K562 (cell line): ENCODE measurements around the gene FCER2. TPM values are rescaled to one million over a fixed set of nuclear protein-coding genes. Genes with fewer than 3 reads are reported as not detected.

Experiments
- ATAC-seq: fragments of 200-7000 bp; cut with Tn5 transposase; 3 replicates; pipeline ENCODE4 v1.9.1; 2020; ENCODE audit warnings: moderate library complexity
- BruUV-seq: library from RNA; stranded (reverse); fragments of 400-500 nt; replicated peaks from 2 replicates; lab custom pipeline; 2021; lab: Mats Ljungman, UMichigan
- CTCF ChIA-PET: fragments of 300-600 bp; formaldehyde crosslinking; extraction: SDS; loops from one replicate; lab custom pipeline; 2021; ENCODE audit warnings: low intra/inter-chr PET ratio; lab: Yijun Ruan, JAX
- POLR2A ChIA-PET: fragments of 300-600, 350-650 bp; sonication (Branson Sonifier 250); formaldehyde crosslinking; extraction: SDS; loops from one replicate; lab custom pipeline; 2021; ENCODE audit warnings: antibody characterized with exemption, inconsistent platforms; lab: Yijun Ruan, JAX
- DNase-seq, 4 experiments: peaks; one replicate each; pipeline versions ENCODE4 v3.0.0 to v3.0.0-alpha.2; 2011 to 2018; ENCODE audit warnings: low spot score in 3 of 4, mixed read lengths in 3 of 4; ENCODE audit errors: extremely low read depth in 1 of 4
- FAIRE-seq: peaks from 2 replicates; lab custom pipeline; 2011; peaks lifted over from hg19 to GRCh38; lab: Jason Lieb, UNC
- H2AFZ ChIP-seq: 2 replicates; pipeline ENCODE4 v1.6.0; 2011; ENCODE audit warnings: low read depth, low read length, control low read depth, inconsistent platforms
- H3K27ac ChIP-seq: fragments of 200-600 bp; 3 replicates; pipeline ENCODE4 v1.8.0; 2011; ENCODE audit warnings: low read depth, mild to moderate bottlenecking, control low read depth, inconsistent platforms, low read length, moderate library complexity, mixed read lengths; ENCODE audit errors: extremely low read depth
- H3K27me3 ChIP-seq, 2 experiments: fragments of 300-600 bp in 1 of 2; 2 replicates in 1 of 2; 3 replicates in 1 of 2; pipeline versions ENCODE4 v1.6.0 to v1.8.0; 2011; ENCODE audit warnings: inconsistent platforms in 2 of 2, low read length in 2 of 2, mild to moderate bottlenecking in 1 of 2, mixed read lengths in 1 of 2, moderate library complexity in 1 of 2; ENCODE audit not compliant: control insufficient read depth in 2 of 2, insufficient read depth in 2 of 2
- H3K36me3 ChIP-seq: fragments of 300-600 bp; 3 replicates; pipeline ENCODE4 v1.8.0; 2011; ENCODE audit warnings: mild to moderate bottlenecking, low read length, inconsistent platforms; ENCODE audit not compliant: control insufficient read depth, insufficient read depth
- H3K4me1 ChIP-seq, 2 experiments: fragments of 200-600 bp in 1 of 2; replicated peaks in 1 of 2; 2 replicates in 1 of 2; 3 replicates in 1 of 2; pipeline versions ENCODE4 v1.5.1 to v1.8.0; 2011; ENCODE audit warnings: inconsistent platforms in 2 of 2, low read length in 2 of 2, mild to moderate bottlenecking in 1 of 2, mixed read lengths in 1 of 2, moderate library complexity in 1 of 2; ENCODE audit not compliant: control insufficient read depth in 2 of 2, insufficient read depth in 2 of 2
- H3K4me2 ChIP-seq: 2 replicates; pipeline ENCODE4 v1.6.1; 2011; ENCODE audit warnings: low read length, control low read depth, inconsistent platforms, mixed read lengths; ENCODE audit not compliant: insufficient read depth
- H3K4me3 ChIP-seq: fragments of 200-600 bp; sonication (generic), shearing (Covaris generic); 2 replicates; pipeline ENCODE4 v1.5.1; 2016; ENCODE audit warnings: control low read depth, inconsistent platforms
- H3K79me2 ChIP-seq: fragments of 200-600 bp; 3 replicates; pipeline ENCODE4 v1.8.0; 2011; ENCODE audit warnings: low read length, inconsistent platforms; ENCODE audit not compliant: control insufficient read depth, insufficient read depth
- H3K9ac ChIP-seq, 2 experiments: 2 replicates each; pipeline versions ENCODE4 v1.6.0 to v1.6.1; 2011; ENCODE audit warnings: low read depth in 2 of 2, low read length in 2 of 2, control low read depth in 1 of 2, inconsistent platforms in 1 of 2, mild to moderate bottlenecking in 1 of 2, mixed read lengths in 1 of 2; ENCODE audit not compliant: insufficient read depth in 1 of 2
- H3K9me1 ChIP-seq: one replicate; pipeline ENCODE4 v1.6.0; 2011; ENCODE audit warnings: inconsistent platforms, mild to moderate bottlenecking, low read length, moderate library complexity; ENCODE audit not compliant: control insufficient read depth, insufficient read depth
- H3K9me3 ChIP-seq: replicated peaks from 2 replicates; pipeline ENCODE4 v1.5.1; 2011; ENCODE audit warnings: low read depth, low read length, inconsistent platforms; ENCODE audit not compliant: control insufficient read depth, insufficient read depth
- H4K20me1 ChIP-seq: replicated peaks from 2 replicates; pipeline ENCODE4 v1.6.1; 2011; ENCODE audit warnings: low read length, inconsistent platforms, mixed read lengths; ENCODE audit not compliant: control insufficient read depth, insufficient read depth
- CREM ChIP-seq: IDR thresholded peaks from 2 replicates; pipeline ENCODE4 v1.6.1; 2014; ENCODE audit warnings: antibody characterized with exemption, low read depth
- TAF15 ChIP-seq: fragments of 200-400 bp; formaldehyde crosslinking; IDR thresholded peaks from 2 replicates; pipeline ENCODE4 v1.6.1; 2017; ENCODE audit warnings: mild to moderate bottlenecking, low read depth, low read length, moderate library complexity
- ZNF586 ChIP-seq: fragments of 450-650 bp; formaldehyde crosslinking; conservative IDR thresholded peaks from 2 replicates; pipeline ENCODE4 v1.4.0; 2020; ENCODE audit warnings: mild to moderate bottlenecking, moderate library complexity
- WGBS: fragments of 100-300 bp; shearing (Covaris generic); methylation state at CpG from one replicate; pipeline ENCODE4 v1.1.6; 2016; ENCODE audit warnings: low coverage, mixed read lengths; ENCODE audit not compliant: insufficient coverage; ENCODE audit errors: missing lambda C conversion rate; 5-methylcytosine and 5-hydroxymethylcytosine counted together
- in situ Hi-C: fragments of 300-500 bp; cut with MboI; formaldehyde crosslinking; loops from 4 replicates; pipeline ENCODE4 v1.15.0; 2018; ENCODE audit warnings: inconsistent platforms, mixed read lengths
- intact Hi-C: fragments of 100-400 bp; cut with micrococcal nuclease; formaldehyde crosslinking; loops from 2 replicates; pipeline ENCODE4 v1.14.2; 2022
- polyA plus RNA-seq, 8 experiments: library from polyadenylated mRNA; depleted of rRNA in 4 of 8; stranded (reverse) in 5 of 8; unstranded in 3 of 8; fragments of >200 nt; fragmentation: Nextera tagmentation in 2 of 8; fragmentation: Illumina TruSeq in 1 of 8; extraction: Ambion mirVana in 2 of 8; extraction: Trizol in 1 of 8; gene quantifications; 2 replicates each; pipeline versions ENCODE4 v1.2.1 to v1.2.3, GENCODE V29; 2011 to 2014; ENCODE audit warnings: inconsistent platforms in 1 of 8, missing spikeins in 1 of 8
- total RNA-seq, 7 experiments: library from RNA; depleted of rRNA in 6 of 7; stranded (reverse); fragments of >200 nt in 6 of 7; fragmentation: Illumina TruSeq in 2 of 7; extraction: Trizol in 2 of 7; gene quantifications; 2 replicates each; pipeline versions ENCODE4 v1.2.1 to v1.2.3, GENCODE V29; 2011 to 2021; ENCODE audit warnings: low replicate concordance in 1 of 7
- TF ChIP-seq, protein P1 (sequence below), 2 experiments: fragments of 450-650 bp; formaldehyde crosslinking in 1 of 2; IDR thresholded peaks; 2 replicates each; pipeline versions ENCODE4 v1.4.0 to v1.6.1; 2014 to 2020; ENCODE audit warnings: mild to moderate bottlenecking in 2 of 2, borderline replicate concordance in 1 of 2, low read depth in 1 of 2
- TF ChIP-seq, protein P2 (sequence below), 3 experiments: IDR thresholded peaks in 2 of 3; conservative IDR thresholded peaks in 1 of 3; 2 replicates each; pipeline ENCODE4 v1.5.1; 2011 to 2012; ENCODE audit warnings: low read length in 3 of 3, mild to moderate bottlenecking in 3 of 3, control low read depth in 2 of 3, improper control_type of control experiment in 1 of 3, inconsistent platforms in 1 of 3, low read depth in 1 of 3, mixed read lengths in 1 of 3, moderate library complexity in 1 of 3; ENCODE audit not compliant: insufficient read depth in 2 of 3
- TF ChIP-seq, protein P3 (sequence below): IDR thresholded peaks from 2 replicates; pipeline ENCODE4 v1.6.1; 2011; ENCODE audit warnings: borderline replicate concordance, low read depth, mild to moderate bottlenecking, moderate library complexity, low read length; ENCODE audit not compliant: insufficient read depth, poor library complexity, severe bottlenecking

The FCER2 gene
- total and polyA plus RNA-seq, 9 of the 15 experiments (the other 6 are each of a cell fraction or from before 2014, with no cell fraction given) = 0.11 TPM; not detected in 8

DNA sequence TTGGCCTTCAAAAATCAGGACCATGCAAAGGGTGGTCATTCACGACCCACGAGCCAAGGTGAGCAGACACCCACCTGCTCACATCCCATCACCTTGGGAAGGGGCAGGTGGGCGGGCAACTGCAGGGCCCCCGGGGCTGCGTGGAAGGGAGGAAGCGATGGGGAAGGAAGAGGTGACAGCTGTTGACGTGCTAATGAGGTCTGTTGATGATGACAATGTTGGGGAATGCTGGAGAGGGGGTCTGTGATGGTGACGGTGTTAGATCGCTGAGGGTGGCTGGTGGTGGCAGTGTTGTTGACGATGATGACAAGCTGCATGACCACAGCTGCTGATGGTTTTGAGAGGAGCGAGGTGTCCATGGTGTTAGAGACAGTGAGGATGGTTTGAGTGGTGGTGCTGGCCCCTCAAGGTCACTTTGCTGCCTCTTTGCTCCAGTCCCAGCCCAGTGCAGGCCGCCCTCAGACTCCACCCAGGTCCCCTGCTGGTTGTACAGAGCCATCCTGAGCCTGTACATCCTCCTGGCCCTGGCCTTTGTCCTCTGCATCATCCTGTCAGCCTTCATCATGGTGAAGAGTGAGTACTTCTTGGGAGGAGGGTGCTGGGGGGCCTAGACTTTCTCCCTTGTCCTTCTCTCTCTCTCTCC lies 24.1 kb downstream of the FCER2 start:
- POLR2A ChIA-PET = interaction anchor here (0.6 kb wide), 1 partner anchor 114 kb away, joined by 3 read pairs; no protein-coding TSS in a partner anchor
- in situ Hi-C loops = loop anchor here (5.0 kb wide), 1 partner anchor 90 kb away; no protein-coding TSS in a partner anchor
- no peak overlapping the region for H2AFZ ChIP-seq
- TF ChIP-seq ZNF586 (CRISPR knock-in tag) (no peak), TAF15 (no peak), CREM (peak; percentile 37; the same call in 1 of the 2 replicates)
- TF ChIP-seq, protein P1, sequence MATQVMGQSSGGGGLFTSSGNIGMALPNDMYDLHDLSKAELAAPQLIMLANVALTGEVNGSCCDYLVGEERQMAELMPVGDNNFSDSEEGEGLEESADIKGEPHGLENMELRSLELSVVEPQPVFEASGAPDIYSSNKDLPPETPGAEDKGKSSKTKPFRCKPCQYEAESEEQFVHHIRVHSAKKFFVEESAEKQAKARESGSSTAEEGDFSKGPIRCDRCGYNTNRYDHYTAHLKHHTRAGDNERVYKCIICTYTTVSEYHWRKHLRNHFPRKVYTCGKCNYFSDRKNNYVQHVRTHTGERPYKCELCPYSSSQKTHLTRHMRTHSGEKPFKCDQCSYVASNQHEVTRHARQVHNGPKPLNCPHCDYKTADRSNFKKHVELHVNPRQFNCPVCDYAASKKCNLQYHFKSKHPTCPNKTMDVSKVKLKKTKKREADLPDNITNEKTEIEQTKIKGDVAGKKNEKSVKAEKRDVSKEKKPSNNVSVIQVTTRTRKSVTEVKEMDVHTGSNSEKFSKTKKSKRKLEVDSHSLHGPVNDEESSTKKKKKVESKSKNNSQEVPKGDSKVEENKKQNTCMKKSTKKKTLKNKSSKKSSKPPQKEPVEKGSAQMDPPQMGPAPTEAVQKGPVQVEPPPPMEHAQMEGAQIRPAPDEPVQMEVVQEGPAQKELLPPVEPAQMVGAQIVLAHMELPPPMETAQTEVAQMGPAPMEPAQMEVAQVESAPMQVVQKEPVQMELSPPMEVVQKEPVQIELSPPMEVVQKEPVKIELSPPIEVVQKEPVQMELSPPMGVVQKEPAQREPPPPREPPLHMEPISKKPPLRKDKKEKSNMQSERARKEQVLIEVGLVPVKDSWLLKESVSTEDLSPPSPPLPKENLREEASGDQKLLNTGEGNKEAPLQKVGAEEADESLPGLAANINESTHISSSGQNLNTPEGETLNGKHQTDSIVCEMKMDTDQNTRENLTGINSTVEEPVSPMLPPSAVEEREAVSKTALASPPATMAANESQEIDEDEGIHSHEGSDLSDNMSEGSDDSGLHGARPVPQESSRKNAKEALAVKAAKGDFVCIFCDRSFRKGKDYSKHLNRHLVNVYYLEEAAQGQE (IDR thresholded peaks at IDR 0.05; ENCODE audit: borderline replicate concordance) = peak; percentile 17; the same call in 1 of the 2 replicates
- TF ChIP-seq, protein P1 (CRISPR knock-in tag; IDR thresholded peaks at IDR 0.05; ENCODE audit: low read depth) = no peak
- TF ChIP-seq, protein P2, sequence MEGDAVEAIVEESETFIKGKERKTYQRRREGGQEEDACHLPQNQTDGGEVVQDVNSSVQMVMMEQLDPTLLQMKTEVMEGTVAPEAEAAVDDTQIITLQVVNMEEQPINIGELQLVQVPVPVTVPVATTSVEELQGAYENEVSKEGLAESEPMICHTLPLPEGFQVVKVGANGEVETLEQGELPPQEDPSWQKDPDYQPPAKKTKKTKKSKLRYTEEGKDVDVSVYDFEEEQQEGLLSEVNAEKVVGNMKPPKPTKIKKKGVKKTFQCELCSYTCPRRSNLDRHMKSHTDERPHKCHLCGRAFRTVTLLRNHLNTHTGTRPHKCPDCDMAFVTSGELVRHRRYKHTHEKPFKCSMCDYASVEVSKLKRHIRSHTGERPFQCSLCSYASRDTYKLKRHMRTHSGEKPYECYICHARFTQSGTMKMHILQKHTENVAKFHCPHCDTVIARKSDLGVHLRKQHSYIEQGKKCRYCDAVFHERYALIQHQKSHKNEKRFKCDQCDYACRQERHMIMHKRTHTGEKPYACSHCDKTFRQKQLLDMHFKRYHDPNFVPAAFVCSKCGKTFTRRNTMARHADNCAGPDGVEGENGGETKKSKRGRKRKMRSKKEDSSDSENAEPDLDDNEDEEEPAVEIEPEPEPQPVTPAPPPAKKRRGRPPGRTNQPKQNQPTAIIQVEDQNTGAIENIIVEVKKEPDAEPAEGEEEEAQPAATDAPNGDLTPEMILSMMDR (IDR thresholded peaks at IDR 0.05 in 2 of 3, conservative IDR thresholded peaks at IDR 0.05 in 1 of 3; ENCODE audit: insufficient read depth in 2 of 3, low read depth in 1 of 3, low read length in 3 of 3) = 0 out of 6 replicates have a peak, but pooled peaks of 2 of the 3 experiments have one; percentile 8 to 26
- TF ChIP-seq, protein P3, sequence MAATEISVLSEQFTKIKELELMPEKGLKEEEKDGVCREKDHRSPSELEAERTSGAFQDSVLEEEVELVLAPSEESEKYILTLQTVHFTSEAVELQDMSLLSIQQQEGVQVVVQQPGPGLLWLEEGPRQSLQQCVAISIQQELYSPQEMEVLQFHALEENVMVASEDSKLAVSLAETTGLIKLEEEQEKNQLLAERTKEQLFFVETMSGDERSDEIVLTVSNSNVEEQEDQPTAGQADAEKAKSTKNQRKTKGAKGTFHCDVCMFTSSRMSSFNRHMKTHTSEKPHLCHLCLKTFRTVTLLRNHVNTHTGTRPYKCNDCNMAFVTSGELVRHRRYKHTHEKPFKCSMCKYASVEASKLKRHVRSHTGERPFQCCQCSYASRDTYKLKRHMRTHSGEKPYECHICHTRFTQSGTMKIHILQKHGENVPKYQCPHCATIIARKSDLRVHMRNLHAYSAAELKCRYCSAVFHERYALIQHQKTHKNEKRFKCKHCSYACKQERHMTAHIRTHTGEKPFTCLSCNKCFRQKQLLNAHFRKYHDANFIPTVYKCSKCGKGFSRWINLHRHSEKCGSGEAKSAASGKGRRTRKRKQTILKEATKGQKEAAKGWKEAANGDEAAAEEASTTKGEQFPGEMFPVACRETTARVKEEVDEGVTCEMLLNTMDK = peak; percentile 7

More for the DNA sequence above, 24.1 kb downstream of the FCER2 start:
- DNase-seq = no peak
- H3K4me3 ChIP-seq = no peak overlapping the region
- no peaks in the 10 kb centered on the region for H4K20me1 ChIP-seq
- no peak overlapping the region for H3K9ac ChIP-seq
- CTCF ChIA-PET = interaction anchor here (0.6 to 1.3 kb wide), 3 partner anchors 84 to 122 kb away, joined by 4 to 9 read pairs (median 6); no protein-coding TSS in a partner anchor
- H3K27me3 ChIP-seq = 0 out of 5 replicates have a peak, but pooled peaks cover 0 to 8% of the 10 kb centered on the region in 2 experiments
- 10% methylated on average over 12 of the region's 12 CpGs for WGBS
- ATAC-seq = peak; percentile 44
- peaks cover 3% of the 10 kb centered on the region for H3K9me1 ChIP-seq
- FAIRE-seq = no peak
- BruUV-seq = no TSS peak
- intact Hi-C loops = no loop called here
- H3K27ac ChIP-seq = no peak overlapping the region
- H3K4me2 ChIP-seq = no peak overlapping the region
- peaks cover 7% of the 10 kb centered on the region; the same call in 2 of the 3 replicates for H3K36me3 ChIP-seq
- peaks cover 5% of the 10 kb centered on the region; the same call in 1 of the 2 replicates for H3K9me3 ChIP-seq
- H3K4me1 ChIP-seq = peaks cover 10 to 26% of the 10 kb centered on the region in 2 experiments; a peak in 4 of 5 replicates
- peaks cover 15% of the 10 kb centered on the region; the same call in 2 of the 3 replicates for H3K79me2 ChIP-seq
